HL-60 (cell line): ENCODE measurements around the gene FDCSP.
"Not testable (repeated sequence)": the region's sequence is repeated elsewhere in the genome, so short reads cannot be mapped to it uniquely, and the experiment has no call there.

Experiments used
- POLR2AphosphoS5 ChIP-seq: IDR thresholded peaks from 2 replicates; pipeline ENCODE4 v1.6.1; 2012; ENCODE audit warnings: low read depth
- SPI1 ChIP-seq: IDR thresholded peaks from 2 replicates; pipeline ENCODE4 v1.6.1; 2012; ENCODE audit warnings: low read depth, mild to moderate bottlenecking, borderline replicate concordance

DNA sequence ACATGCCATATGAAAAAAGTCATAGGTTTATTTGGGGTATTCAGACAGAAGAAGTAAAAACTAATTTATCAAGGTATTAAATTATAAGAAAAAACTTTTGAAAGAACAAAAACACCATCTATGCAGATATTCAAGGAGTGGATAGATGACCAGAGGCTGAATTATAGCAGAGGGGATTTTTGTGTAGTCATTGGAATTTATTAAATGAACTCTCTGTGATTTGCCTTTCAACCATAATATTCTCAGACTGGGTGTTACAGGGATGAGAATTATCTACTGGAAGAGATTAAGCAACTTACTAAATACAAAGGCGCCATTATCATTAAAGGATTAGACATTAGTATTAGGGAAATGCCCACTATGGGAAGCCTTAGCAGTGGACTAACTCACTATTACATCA is 9.4 kb upstream of the FDCSP start:
- not testable (repeated sequence) for TF ChIP-seq POLR2AphosphoS5, SPI1
